Measurements from ENCODE around the gene CFLAR.
"Not testable (repeated sequence)": the region's sequence is repeated elsewhere in the genome, so short reads cannot be mapped to it uniquely, and the experiment has no call there.

CFLAR gene

GRCh38 chr2:201118961-201119854 is 3.2 kb downstream of the CFLAR start:
- DNase-seq, result peak in 1 of 2 donors; percentile 41

GRCh38 chr2:201122276-201122675 is 6.3 kb downstream of the CFLAR start:
- peak in 1 of 2 donors; percentile 16 for DNase-seq

- peak; percentile 75 to 89 for DNase-seq
These were observed 10.6 kb downstream of the CFLAR start for GRCh38 chr2:201126308-201127151.

GRCh38 chr2:201127152-201127511 is 11.2 kb downstream of the CFLAR start:
- DNase-seq, result no peak

GRCh38 chr2:201127570-201127969 is 11.6 kb downstream of the CFLAR start:
- DNase-seq, result peak; percentile 76 to 87

GRCh38 chr2:201128033-201128432 is 12.1 kb downstream of the CFLAR start:
- DNase-seq, result no peak

GRCh38 chr2:201128933-201129505 is 13.1 kb downstream of the CFLAR start:
- DNase-seq, result peak in 1 of 2 donors; percentile 98

- DNase-seq, result peak in 1 of 2 donors; percentile 55
These were observed 14.7 kb downstream of the CFLAR start for GRCh38 chr2:201130524-201131186.

- peak; percentile 69 to 80 for DNase-seq
These were observed 16.6 kb downstream of the CFLAR start for GRCh38 chr2:201132518-201132917.

- DNase-seq, result no peak
These were observed 19.4 kb downstream of the CFLAR start for GRCh38 chr2:201135386-201135785.

- DNase-seq, result no peak
These were observed 20.9 kb downstream of the CFLAR start for GRCh38 chr2:201136889-201137321.

- no peak for DNase-seq
These were observed 21.8 kb downstream of the CFLAR start for GRCh38 chr2:201137505-201138400.

- DNase-seq, result no peak
These were observed 22.5 kb downstream of the CFLAR start for GRCh38 chr2:201138401-201138970.

GRCh38 chr2:201138986-201139781 is 23.2 kb downstream of the CFLAR start:
- DNase-seq, result not testable (repeated sequence)

- DNase-seq, result no peak
These were observed 24.1 kb downstream of the CFLAR start for GRCh38 chr2:201139836-201140604.

- no peak for DNase-seq
These were observed 28.4 kb downstream of the CFLAR start for GRCh38 chr2:201144101-201145051.

- no peak for DNase-seq
These were observed 32.5 kb downstream of the CFLAR start for GRCh38 chr2:201148434-201148990.

All from inflammatory macrophage treated with lipopolysaccharide for 1 hour (primary cell).